ENCODE data around the gene AKAP4.

The AKAP4 gene

GRCh38 chrX:50157545-50158135 lies 43.2 kb downstream of the AKAP4 start:
- Histone ChIP-seq H3K9ac (ENCODE audit: low read length) (no peak overlapping the region), H3K27me3 (ENCODE audit: insufficient read depth, low read length) (no peaks in the 10 kb centered on the region), H2AFZ (ENCODE audit: low read length) (no peak overlapping the region), H4K20me1 (ENCODE audit: insufficient read depth, low read length) (no peaks in the 10 kb centered on the region), H3K27ac (ENCODE audit: low read depth, low read length, poor library complexity, severe bottlenecking) (no peak overlapping the region), H3K9me2 (ENCODE audit: low read depth, low read length) (no peaks in the 10 kb centered on the region), H3K4me1 (ENCODE audit: insufficient read depth, low read length, severe bottlenecking) (no peaks in the 10 kb centered on the region), H3K36me3 (ENCODE audit: insufficient read depth, low read length) (no peaks in the 10 kb centered on the region), H3F3A (ENCODE audit: insufficient read depth, low read length) (no peaks in the 10 kb centered on the region), H3K4me2 (ENCODE audit: low read length) (no peak overlapping the region), H3K4me3 (ENCODE audit: low read depth, low read length, poor library complexity, severe bottlenecking) (no peak overlapping the region), H3K9me3 (ENCODE audit: low read length) (no peaks in the 10 kb centered on the region), H3K79me2 (ENCODE audit: insufficient read depth, low read length) (no peaks in the 10 kb centered on the region)
- TF ChIP-seq EZH2 (IDR thresholded peaks at IDR 0.05; ENCODE audit: borderline replicate concordance, low read length) (no peak), CTCF (IDR thresholded peaks at IDR 0.05; ENCODE audit: low read length) (no peak)

- Histone ChIP-seq H3K9me3 (ENCODE audit: low read length) (no peaks in the 10 kb centered on the region), H2AFZ (ENCODE audit: low read length) (no peak overlapping the region), H3F3A (ENCODE audit: insufficient read depth, low read length) (no peaks in the 10 kb centered on the region), H3K9me2 (ENCODE audit: low read depth, low read length) (no peaks in the 10 kb centered on the region), H3K4me3 (ENCODE audit: low read depth, low read length, poor library complexity, severe bottlenecking) (no peak overlapping the region), H3K79me2 (ENCODE audit: insufficient read depth, low read length) (no peaks in the 10 kb centered on the region), H4K20me1 (ENCODE audit: insufficient read depth, low read length) (no peaks in the 10 kb centered on the region), H3K4me2 (ENCODE audit: low read length) (no peak overlapping the region), H3K27ac (ENCODE audit: low read depth, low read length, poor library complexity, severe bottlenecking) (no peak overlapping the region), H3K9ac (ENCODE audit: low read length) (no peak overlapping the region), H3K27me3 (ENCODE audit: insufficient read depth, low read length) (no peaks in the 10 kb centered on the region), H3K36me3 (ENCODE audit: insufficient read depth, low read length) (no peaks in the 10 kb centered on the region), H3K4me1 (ENCODE audit: insufficient read depth, low read length, severe bottlenecking) (no peaks in the 10 kb centered on the region)
- TF ChIP-seq CTCF (IDR thresholded peaks at IDR 0.05; ENCODE audit: low read length), result no peak
- TF ChIP-seq EZH2 (IDR thresholded peaks at IDR 0.05; ENCODE audit: borderline replicate concordance, low read length), result no peak
Observed at GRCh38 chrX:50154429-50154828, 46.4 kb downstream of the AKAP4 start.

GRCh38 chrX:50152456-50152855 lies 48.4 kb downstream of the AKAP4 start:
- H3K4me2 ChIP-seq (ENCODE audit: low read length), result no peak overlapping the region
- no peaks in the 10 kb centered on the region for H3F3A ChIP-seq (ENCODE audit: insufficient read depth, low read length)
- no peaks in the 10 kb centered on the region for H3K9me2 ChIP-seq (ENCODE audit: low read depth, low read length)
- no peaks in the 10 kb centered on the region for H3K27me3 ChIP-seq (ENCODE audit: insufficient read depth, low read length)
- no peaks in the 10 kb centered on the region for H3K4me1 ChIP-seq (ENCODE audit: insufficient read depth, low read length, severe bottlenecking)
- H2AFZ ChIP-seq (ENCODE audit: low read length), result no peak overlapping the region
- no peak overlapping the region for H3K4me3 ChIP-seq (ENCODE audit: low read depth, low read length, poor library complexity, severe bottlenecking)
- H4K20me1 ChIP-seq (ENCODE audit: insufficient read depth, low read length), result no peaks in the 10 kb centered on the region
- no peak overlapping the region for H3K27ac ChIP-seq (ENCODE audit: low read depth, low read length, poor library complexity, severe bottlenecking)
- no peaks in the 10 kb centered on the region for H3K9me3 ChIP-seq (ENCODE audit: low read length)
- no peak for TF ChIP-seq CTCF (IDR thresholded peaks at IDR 0.05; ENCODE audit: low read length)
- no peak for TF ChIP-seq EZH2 (IDR thresholded peaks at IDR 0.05; ENCODE audit: borderline replicate concordance, low read length)
- no peaks in the 10 kb centered on the region for H3K79me2 ChIP-seq (ENCODE audit: insufficient read depth, low read length)
- no peak overlapping the region for H3K9ac ChIP-seq (ENCODE audit: low read length)
- H3K36me3 ChIP-seq (ENCODE audit: insufficient read depth, low read length), result no peaks in the 10 kb centered on the region

All from OCI-LY1 (cell line).